Stimulated activated naive B cell treated with anti-CD40 and anti-IgM and Interleukin-4, amounts not matched to agents 10 μg/mL and 1 μg/mL and 100 μg/mL, for 72 hours (primary cell): ENCODE data around the gene WNT9B.

Source experiments
- ATAC-seq, 2 donors: fragments of 150-1000 bp; cut with Tn5 transposase; replicated peaks; 2 replicates each; pipeline ENCODE4 v1.10.0; 2021; ENCODE audit warnings: moderate library complexity in 1 of 2
- DNase-seq: peaks from one replicate; pipeline ENCODE4 v3.0.0; 2021
- H3K27ac Mint-ChIP-seq: one replicate; pipeline ENCODE4 v1.8.0; 2022; ENCODE audit warnings: mild to moderate bottlenecking, mixed read lengths
- H3K27me3 Mint-ChIP-seq, 2 donors: one replicate each; pipeline ENCODE4 v1.8.0; 2022; ENCODE audit warnings: mixed read lengths in 2 of 2
- H3K36me3 Mint-ChIP-seq, 2 donors: one replicate each; pipeline ENCODE4 v1.8.0; 2022; ENCODE audit warnings: mixed read lengths in 2 of 2, mild to moderate bottlenecking in 1 of 2
- H3K4me1 Mint-ChIP-seq, 2 donors: one replicate each; pipeline ENCODE4 v1.8.0; 2022; ENCODE audit warnings: mixed read lengths in 2 of 2, mild to moderate bottlenecking in 1 of 2
- H3K4me3 Mint-ChIP-seq, 2 donors: one replicate each; pipeline ENCODE4 v1.8.0; 2022; ENCODE audit warnings: mild to moderate bottlenecking in 2 of 2, mixed read lengths in 2 of 2, moderate library complexity in 1 of 2
- H3K9me3 Mint-ChIP-seq, 2 donors: one replicate each; pipeline ENCODE4 v1.8.0; 2022; ENCODE audit warnings: mixed read lengths in 2 of 2, mild to moderate bottlenecking in 1 of 2

The WNT9B gene

GRCh38 chr17:46854515-46854914 is 3.1 kb downstream of the WNT9B start:
- no peak overlapping the region for H3K27ac Mint-ChIP-seq
- no peak overlapping the region for H3K4me3 Mint-ChIP-seq
- peaks cover 0 to 2% of the 10 kb centered on the region in 2 donors for H3K9me3 Mint-ChIP-seq
- no peak for ATAC-seq
- H3K4me1 Mint-ChIP-seq = peaks cover 10 to 20% of the 10 kb centered on the region in 2 donors
- peaks cover 54 to 83% of the 10 kb centered on the region in 2 donors for H3K27me3 Mint-ChIP-seq
- H3K36me3 Mint-ChIP-seq = peaks cover 0 to 3% of the 10 kb centered on the region in 2 donors
- DNase-seq = no peak

DNA sequence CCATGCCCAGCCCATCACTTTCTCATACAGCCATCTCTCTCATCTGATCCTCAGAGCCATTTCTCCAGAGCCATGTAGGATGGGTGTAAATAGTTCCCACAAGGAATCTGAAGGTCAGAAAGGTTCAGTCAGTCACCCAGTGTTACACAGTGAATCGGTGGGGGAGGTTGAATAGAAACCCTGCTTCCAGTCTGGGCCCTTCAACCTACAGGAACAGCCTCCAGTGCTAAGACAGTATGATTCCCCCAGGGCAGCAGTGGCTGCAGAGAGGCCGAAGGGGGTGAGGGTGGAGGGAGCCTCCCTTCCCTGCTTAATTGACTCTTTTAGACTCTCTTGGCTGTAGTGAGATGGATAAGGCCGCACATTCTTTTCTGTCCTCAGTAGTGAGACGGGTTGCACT is 3.6 kb downstream of the WNT9B start:
- ATAC-seq (no peak), DNase-seq (no peak)
- Mint-ChIP-seq H3K36me3 (peaks cover 0 to 3% of the 10 kb centered on the region in 2 donors), H3K4me3 (no peak overlapping the region), H3K4me1 (peaks cover 10 to 20% of the 10 kb centered on the region in 2 donors), H3K27ac (no peak overlapping the region), H3K27me3 (peaks cover 50 to 79% of the 10 kb centered on the region in 2 donors), H3K9me3 (peaks cover 0 to 2% of the 10 kb centered on the region in 2 donors)

DNA sequence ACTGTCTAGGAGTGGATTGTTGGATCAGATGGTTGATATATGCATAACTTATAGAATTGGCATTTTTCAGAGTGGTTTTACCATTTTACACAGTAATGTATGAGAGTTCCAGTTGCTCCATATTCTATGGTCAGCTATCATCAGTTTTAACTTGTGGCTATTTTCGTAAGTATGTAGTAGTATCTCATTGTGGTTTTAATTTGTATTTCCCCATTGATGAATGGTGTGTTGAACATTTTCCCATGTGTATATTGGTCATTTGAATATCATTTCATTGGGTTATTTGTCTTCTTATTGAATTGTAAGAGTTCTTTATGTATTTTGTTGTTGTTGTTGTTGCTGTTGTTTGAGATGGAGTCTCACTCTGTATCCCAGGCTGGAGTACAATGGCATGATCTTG is 6.2 kb downstream of the WNT9B start:
- Mint-ChIP-seq H3K4me1 (peaks cover 0 to 2% of the 10 kb centered on the region in 2 donors), H3K9me3 (peaks cover 0 to 2% of the 10 kb centered on the region in 2 donors), H3K27me3 (peaks cover 33 to 59% of the 10 kb centered on the region in 2 donors), H3K36me3 (no peaks in the 10 kb centered on the region), H3K4me3 (no peak overlapping the region), H3K27ac (no peak overlapping the region)
- DNase-seq = no peak
- ATAC-seq = no peak

DNA sequence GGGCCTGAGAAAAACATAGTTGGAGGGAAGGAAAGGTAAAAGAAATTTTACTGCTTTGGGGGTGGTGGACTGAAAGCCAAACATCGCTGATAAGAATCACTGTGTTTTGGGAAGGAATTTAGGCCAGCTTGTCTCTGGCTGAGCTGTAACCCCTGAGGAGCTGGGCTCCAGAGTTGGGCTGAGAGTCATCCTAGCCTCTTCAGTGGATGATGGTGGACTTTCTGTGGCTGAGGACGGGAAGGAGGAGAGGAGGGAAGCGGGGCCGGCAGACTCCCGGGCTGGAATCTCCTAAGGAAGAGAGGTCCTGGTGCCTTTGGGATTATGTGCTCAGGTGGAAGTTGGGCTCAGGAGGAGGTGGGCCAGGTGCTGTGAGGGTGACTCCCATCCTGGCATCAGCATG is 8.6 kb downstream of the WNT9B start:
- no peak for ATAC-seq
- DNase-seq = no peak
- Mint-ChIP-seq H3K4me3 (no peak overlapping the region), H3K36me3 (no peaks in the 10 kb centered on the region), H3K4me1 (peaks cover 0 to 1% of the 10 kb centered on the region in 2 donors), H3K27me3 (peaks cover 38 to 55% of the 10 kb centered on the region in 2 donors), H3K27ac (no peak overlapping the region), H3K9me3 (peaks cover 0 to 2% of the 10 kb centered on the region in 2 donors)

- no peak overlapping the region for H3K27ac Mint-ChIP-seq
- H3K36me3 Mint-ChIP-seq = no peaks in the 10 kb centered on the region
- H3K4me3 Mint-ChIP-seq = no peak overlapping the region
- H3K27me3 Mint-ChIP-seq = peaks cover 52 to 58% of the 10 kb centered on the region in 2 donors
- H3K9me3 Mint-ChIP-seq = no peaks in the 10 kb centered on the region
- DNase-seq (no peak), ATAC-seq (no peak)
- H3K4me1 Mint-ChIP-seq = peaks cover 0 to 2% of the 10 kb centered on the region in 2 donors
These were observed 11.6 kb downstream of the WNT9B start for GRCh38 chr17:46862949-46863348.

DNA sequence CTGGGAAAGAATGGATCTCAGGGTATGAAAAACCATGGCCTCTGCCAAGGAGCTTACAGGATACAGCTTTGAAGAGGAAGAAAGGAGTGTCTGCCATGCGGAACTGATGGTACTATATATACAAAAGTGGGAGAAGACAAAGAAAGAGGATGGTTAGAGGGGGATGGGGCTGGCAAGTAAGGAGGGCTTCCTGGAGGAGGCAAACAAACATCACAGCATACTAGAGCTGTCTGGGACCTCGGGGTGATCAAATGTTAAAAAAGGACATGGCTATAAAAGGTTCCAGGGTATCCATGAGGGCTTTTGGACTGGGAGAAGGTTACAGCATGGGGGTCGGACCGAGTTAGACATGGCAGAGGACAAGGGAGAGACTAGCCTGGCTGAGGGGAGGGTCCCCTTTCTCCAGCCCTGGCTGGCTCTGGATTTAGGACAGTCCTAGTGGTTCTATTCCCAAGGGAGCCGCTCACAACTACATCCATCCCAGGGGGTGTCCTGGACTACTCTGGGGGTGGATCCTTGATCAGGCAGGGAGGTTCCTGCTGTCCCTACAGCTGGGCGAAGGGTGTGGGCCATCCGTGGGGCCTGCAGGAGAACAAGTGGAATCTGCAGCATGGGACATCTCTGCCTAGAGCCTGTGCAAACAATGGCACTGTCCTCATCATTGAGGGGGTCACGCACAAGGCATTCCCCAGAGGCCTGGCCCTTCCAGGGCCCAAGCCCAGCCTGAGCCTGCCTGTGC is 12.2 kb downstream of the WNT9B start:
- Mint-ChIP-seq H3K27ac (no peak overlapping the region), H3K9me3 (no peaks in the 10 kb centered on the region), H3K4me3 (no peak overlapping the region), H3K36me3 (no peaks in the 10 kb centered on the region), H3K4me1 (peaks cover 0 to 2% of the 10 kb centered on the region in 2 donors), H3K27me3 (peaks cover 52 to 57% of the 10 kb centered on the region in 2 donors)
- DNase-seq (no peak), ATAC-seq (no peak)

GRCh38 chr17:46865100-46865499 is 13.7 kb downstream of the WNT9B start:
- Mint-ChIP-seq H3K27me3 (peaks cover 47 to 52% of the 10 kb centered on the region in 2 donors), H3K9me3 (no peaks in the 10 kb centered on the region), H3K27ac (no peak overlapping the region), H3K4me1 (peaks cover 0 to 2% of the 10 kb centered on the region in 2 donors), H3K36me3 (no peaks in the 10 kb centered on the region), H3K4me3 (no peak overlapping the region)
- DNase-seq (no peak), ATAC-seq (peak in 1 of 2 donors; percentile 31)

- no peaks in the 10 kb centered on the region for H3K36me3 Mint-ChIP-seq
- no peaks in the 10 kb centered on the region for H3K9me3 Mint-ChIP-seq
- peaks cover 0 to 2% of the 10 kb centered on the region in 2 donors for H3K4me1 Mint-ChIP-seq
- no peak overlapping the region for H3K27ac Mint-ChIP-seq
- H3K27me3 Mint-ChIP-seq = peaks cover 43 to 47% of the 10 kb centered on the region in 2 donors
- H3K4me3 Mint-ChIP-seq = no peak overlapping the region
- ATAC-seq (no peak), DNase-seq (no peak)
These were observed 14.9 kb downstream of the WNT9B start for GRCh38 chr17:46866325-46866724.

DNA sequence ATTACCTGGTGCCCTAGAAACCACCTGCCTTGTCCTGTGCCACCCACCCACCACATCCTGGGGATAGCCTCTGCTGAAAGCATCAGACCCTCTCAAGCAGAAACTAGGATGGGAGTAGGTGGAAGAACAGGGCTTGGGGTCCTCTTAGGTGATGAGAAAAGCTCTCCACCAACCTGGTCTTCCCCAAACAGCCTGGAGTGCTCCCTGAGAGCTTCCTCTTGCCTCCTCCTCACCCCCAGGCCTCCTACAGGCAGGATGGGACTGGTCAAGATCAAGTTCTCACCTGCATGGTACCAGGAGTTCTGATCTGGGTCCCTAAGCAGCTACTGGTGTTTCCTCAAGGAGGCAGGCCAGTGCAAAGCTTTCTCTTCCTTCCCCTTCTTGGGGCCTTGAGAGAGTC is 15.4 kb downstream of the WNT9B start:
- Mint-ChIP-seq H3K36me3 (no peaks in the 10 kb centered on the region), H3K27ac (no peak overlapping the region), H3K4me1 (peaks cover 0 to 2% of the 10 kb centered on the region in 2 donors), H3K9me3 (no peaks in the 10 kb centered on the region), H3K27me3 (peaks cover 41 to 47% of the 10 kb centered on the region in 2 donors), H3K4me3 (no peak overlapping the region)
- ATAC-seq (no peak), DNase-seq (no peak)

GRCh38 chr17:46868689-46869187 is 17.4 kb downstream of the WNT9B start:
- H3K4me1 Mint-ChIP-seq = peaks cover 0 to 2% of the 10 kb centered on the region in 2 donors
- H3K27ac Mint-ChIP-seq = no peak overlapping the region
- H3K36me3 Mint-ChIP-seq = no peaks in the 10 kb centered on the region
- H3K9me3 Mint-ChIP-seq = no peaks in the 10 kb centered on the region
- H3K27me3 Mint-ChIP-seq = peaks cover 33 to 39% of the 10 kb centered on the region in 2 donors
- H3K4me3 Mint-ChIP-seq = no peak overlapping the region
- ATAC-seq (no peak), DNase-seq (no peak)

- ATAC-seq (no peak), DNase-seq (no peak)
- no peaks in the 10 kb centered on the region for H3K36me3 Mint-ChIP-seq
- peaks cover 27 to 34% of the 10 kb centered on the region in 2 donors for H3K27me3 Mint-ChIP-seq
- no peak overlapping the region for H3K4me3 Mint-ChIP-seq
- no peak overlapping the region for H3K27ac Mint-ChIP-seq
- peaks cover 0 to 4% of the 10 kb centered on the region in 2 donors for H3K4me1 Mint-ChIP-seq
- no peaks in the 10 kb centered on the region for H3K9me3 Mint-ChIP-seq
These were observed 17.9 kb downstream of the WNT9B start for GRCh38 chr17:46869296-46869695.

GRCh38 chr17:46869975-46870803 is 18.8 kb downstream of the WNT9B start:
- H3K4me1 Mint-ChIP-seq = peaks cover 0 to 2% of the 10 kb centered on the region in 2 donors
- no peak overlapping the region for H3K4me3 Mint-ChIP-seq
- peaks cover 22 to 26% of the 10 kb centered on the region in 2 donors for H3K27me3 Mint-ChIP-seq
- H3K27ac Mint-ChIP-seq = no peak overlapping the region
- DNase-seq (no peak), ATAC-seq (no peak)
- H3K9me3 Mint-ChIP-seq = no peaks in the 10 kb centered on the region
- no peaks in the 10 kb centered on the region for H3K36me3 Mint-ChIP-seq

GRCh38 chr17:46872421-46872820 is 21.0 kb downstream of the WNT9B start:
- Mint-ChIP-seq H3K36me3 (no peaks in the 10 kb centered on the region), H3K27me3 (peaks cover 4 to 5% of the 10 kb centered on the region in 2 donors), H3K9me3 (no peaks in the 10 kb centered on the region), H3K27ac (no peak overlapping the region), H3K4me1 (peaks cover 0 to 2% of the 10 kb centered on the region in 2 donors), H3K4me3 (no peak overlapping the region)
- ATAC-seq = no peak
- DNase-seq = no peak

DNA sequence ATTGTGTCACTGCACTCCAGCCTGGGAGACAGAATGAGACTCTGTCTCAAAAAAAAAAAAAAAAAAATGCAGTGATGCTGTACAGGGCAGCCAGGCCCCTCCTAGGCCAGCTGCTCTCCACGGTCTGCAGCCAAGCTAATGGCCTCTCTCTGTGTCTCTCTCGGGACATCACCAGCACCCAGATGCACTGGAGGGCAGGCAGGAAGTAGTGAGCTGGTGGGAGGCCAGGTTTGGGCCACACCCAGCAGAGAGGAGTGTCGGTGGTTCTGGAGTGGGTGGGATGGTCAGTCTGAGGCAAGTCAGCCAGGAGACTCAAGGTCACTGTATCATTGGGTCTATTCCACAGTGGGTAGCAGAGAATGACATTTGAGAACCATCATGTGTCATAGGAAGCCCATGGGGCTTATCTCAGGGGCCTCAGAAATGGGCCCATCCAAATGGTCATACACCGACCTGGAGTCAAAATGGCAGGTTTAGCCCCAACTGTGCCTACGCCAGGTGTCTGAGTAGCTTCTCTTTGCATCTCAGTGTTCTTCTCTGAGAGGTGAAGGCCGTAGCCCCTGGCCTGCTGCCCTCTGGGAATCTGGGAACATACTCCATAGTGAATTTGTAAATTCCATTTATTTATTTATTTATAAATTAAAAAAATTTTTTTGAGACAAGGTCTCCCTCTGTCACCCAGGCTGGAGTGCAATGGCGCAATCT is 22.7 kb downstream of the WNT9B start:
- Mint-ChIP-seq H3K4me1 (peaks cover 0 to 4% of the 10 kb centered on the region in 2 donors), H3K4me3 (no peak overlapping the region), H3K27ac (peak overlapping the region; percentile 10), H3K9me3 (no peaks in the 10 kb centered on the region), H3K27me3 (no peaks in the 10 kb centered on the region), H3K36me3 (no peaks in the 10 kb centered on the region)
- peak; percentile 23 to 25 for ATAC-seq
- DNase-seq = no peak
